C4-2B (cell line): Measurements from ENCODE around the gene ROCK1.

Source experiments
- ZFX ChIP-seq: fragments of 450-650 bp; IDR thresholded peaks from 2 replicates; pipeline ENCODE4 v1.6.1; 2017
- TF ChIP-seq, protein P1 (sequence below): fragments of 450-650 bp; conservative IDR thresholded peaks from 2 replicates; pipeline ENCODE4 v1.5.1; 2017; ENCODE audit warnings: mild to moderate bottlenecking

DNA sequence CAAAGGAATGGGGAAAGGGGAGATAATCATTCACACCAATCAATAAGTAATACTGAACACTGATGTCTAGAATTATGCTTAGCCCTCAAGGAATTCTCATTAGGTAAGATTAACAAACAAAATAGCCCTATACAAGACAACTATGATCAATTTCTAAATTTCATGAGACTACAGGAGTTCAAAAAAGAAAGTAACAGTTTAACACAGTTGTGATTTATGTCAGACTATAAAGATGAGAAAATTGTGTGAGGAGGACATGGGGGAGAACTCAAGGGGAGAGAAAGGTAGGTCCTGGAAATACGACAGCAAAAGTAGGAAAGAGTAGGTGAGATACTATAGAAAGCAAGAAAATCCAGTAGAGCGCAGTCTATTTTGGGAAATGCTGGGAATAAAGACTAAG is 14.9 kb downstream of the ROCK1 start:
- TF ChIP-seq, protein P1, sequence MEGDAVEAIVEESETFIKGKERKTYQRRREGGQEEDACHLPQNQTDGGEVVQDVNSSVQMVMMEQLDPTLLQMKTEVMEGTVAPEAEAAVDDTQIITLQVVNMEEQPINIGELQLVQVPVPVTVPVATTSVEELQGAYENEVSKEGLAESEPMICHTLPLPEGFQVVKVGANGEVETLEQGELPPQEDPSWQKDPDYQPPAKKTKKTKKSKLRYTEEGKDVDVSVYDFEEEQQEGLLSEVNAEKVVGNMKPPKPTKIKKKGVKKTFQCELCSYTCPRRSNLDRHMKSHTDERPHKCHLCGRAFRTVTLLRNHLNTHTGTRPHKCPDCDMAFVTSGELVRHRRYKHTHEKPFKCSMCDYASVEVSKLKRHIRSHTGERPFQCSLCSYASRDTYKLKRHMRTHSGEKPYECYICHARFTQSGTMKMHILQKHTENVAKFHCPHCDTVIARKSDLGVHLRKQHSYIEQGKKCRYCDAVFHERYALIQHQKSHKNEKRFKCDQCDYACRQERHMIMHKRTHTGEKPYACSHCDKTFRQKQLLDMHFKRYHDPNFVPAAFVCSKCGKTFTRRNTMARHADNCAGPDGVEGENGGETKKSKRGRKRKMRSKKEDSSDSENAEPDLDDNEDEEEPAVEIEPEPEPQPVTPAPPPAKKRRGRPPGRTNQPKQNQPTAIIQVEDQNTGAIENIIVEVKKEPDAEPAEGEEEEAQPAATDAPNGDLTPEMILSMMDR, result no peak
- no peak for TF ChIP-seq ZFX
